Mammary microvascular endothelial cell (primary cell): ENCODE data around the gene GRB2. TPM values are rescaled to one million over a fixed set of nuclear protein-coding genes. Genes with fewer than 3 reads are reported as not detected.

Experiments
- total RNA-seq: library from RNA; depleted of rRNA; stranded (reverse); fragments of >200 nt; gene quantifications from 2 replicates; pipeline ENCODE4 v1.2.3, GENCODE V29; 2015

The GRB2 gene
- 141 and 147 TPM in 2 replicates for total RNA-seq

GRCh38 chr17:75405365-75406221, at the start of gene GRB2:
GRB2 (minus strand) TSS chr17:75405678; CDS start chr17:75393628, 12,050 bp downstream.

GRCh38 chr17:75289115-75289831, 116.2 kb downstream of the GRB2 start, which contains the start of gene SLC25A19:
SLC25A19 (minus strand) TSS chr17:75289433; CDS start chr17:75286764, 2,669 bp downstream.

GRCh38 chr17:75270966-75271232, 134.6 kb downstream of the GRB2 start, which contains the start of gene MIF4GD:
MIF4GD (minus strand) TSS chr17:75271231; CDS start chr17:75270195, 1,036 bp downstream.

Other genes starting within 250 kb of the GRB2 start
- 88.3 and 95.2 TPM in 2 replicates for gene SUMO2, start 222.7 kb downstream of the GRB2 start, total RNA-seq
- 44.2 and 50.5 TPM in 2 replicates for gene NUP85, start 200.0 kb downstream of the GRB2 start, total RNA-seq
- 22.5 and 25.7 TPM in 2 replicates for gene GGA3, start 144.1 kb downstream of the GRB2 start, total RNA-seq
- gene MRPS7, start 143.8 kb downstream of the GRB2 start, total RNA-seq: 67.8 and 76.7 TPM in 2 replicates
- gene MIF4GD, start 134.4 kb downstream of the GRB2 start, total RNA-seq: 14.1 and 23.5 TPM in 2 replicates
- gene SLC25A19, start 116.2 kb downstream of the GRB2 start, total RNA-seq: 16.3 and 19.8 TPM in 2 replicates
- gene TMEM94, start 51.0 kb upstream of the GRB2 start, total RNA-seq: 35.6 and 48.6 TPM in 2 replicates
- gene CASKIN2, start 109.9 kb upstream of the GRB2 start, total RNA-seq: 24.2 and 32.8 TPM in 2 replicates
- 23.2 and 25.4 TPM in 2 replicates for gene TSEN54, start 110.8 kb upstream of the GRB2 start, total RNA-seq
- 3.9 and 5.2 TPM in 2 replicates for gene LLGL2, start 120.0 kb upstream of the GRB2 start, total RNA-seq
- gene MYO15B, start 182.1 kb upstream of the GRB2 start, total RNA-seq: 1.7 and 5.1 TPM in 2 replicates
- gene SMIM5, start 227.8 kb upstream of the GRB2 start, total RNA-seq: not detected in 2 replicates